HEK293T (cell line): Measurements from ENCODE around the gene PCNX3.

Experiments used
- CTCF ChIA-PET: fragments of 350-600 bp; formaldehyde crosslinking; extraction: SDS; loops from one replicate; lab custom pipeline; 2021; ENCODE audit warnings: antibody characterized with exemption, inconsistent platforms; lab: Yijun Ruan, JAX
- POLR2A ChIA-PET: fragments of 350-600 bp; formaldehyde crosslinking; extraction: SDS; loops from one replicate; lab custom pipeline; 2020; ENCODE audit warnings: antibody characterized with exemption, inconsistent platforms; lab: Yijun Ruan, JAX
- DNase-seq: peaks from one replicate; pipeline ENCODE4 v3.0.0; 2012; ENCODE audit warnings: mixed read lengths; ENCODE audit errors: extremely low spot score
- ARNT ChIP-seq: fragments of 450-650 bp; IDR thresholded peaks from 2 replicates; pipeline ENCODE4 v1.6.1; 2017; ENCODE audit warnings: mild to moderate bottlenecking
- BHLHE40 ChIP-seq: fragments of 450-650 bp; IDR thresholded peaks from 2 replicates; pipeline ENCODE4 v1.6.1; 2016; ENCODE audit warnings: mild to moderate bottlenecking, moderate library complexity, borderline replicate concordance
- CTBP1 ChIP-seq: fragments of 450-650 bp; IDR thresholded peaks from 2 replicates; pipeline ENCODE4 v1.6.1; 2016; ENCODE audit warnings: borderline replicate concordance
- ELF4 ChIP-seq: fragments of 450-650 bp; IDR thresholded peaks from 2 replicates; pipeline ENCODE4 v1.6.1; 2017; ENCODE audit warnings: antibody characterized with exemption
- FOXA1 ChIP-seq: fragments of 450-650 bp; IDR thresholded peaks from 2 replicates; pipeline ENCODE4 v1.6.1; 2016; ENCODE audit warnings: mild to moderate bottlenecking
- FOXK2 ChIP-seq: fragments of 450-650 bp; IDR thresholded peaks from 2 replicates; pipeline ENCODE4 v1.6.1; 2016; ENCODE audit warnings: mild to moderate bottlenecking
- FOXM1 ChIP-seq: fragments of 450-650 bp; IDR thresholded peaks from 2 replicates; pipeline ENCODE4 v1.6.1; 2017; ENCODE audit warnings: mild to moderate bottlenecking, borderline replicate concordance
- HDGF ChIP-seq: fragments of 450-650 bp; IDR thresholded peaks from 2 replicates; pipeline ENCODE4 v1.6.1; 2017; ENCODE audit warnings: antibody characterized with exemption, borderline replicate concordance
- L3MBTL2 ChIP-seq: fragments of 450-650 bp; conservative IDR thresholded peaks from 2 replicates; pipeline ENCODE4 v1.6.1; 2016; ENCODE audit warnings: mild to moderate bottlenecking
- LEF1 ChIP-seq: fragments of 450-650 bp; IDR thresholded peaks from 2 replicates; pipeline ENCODE4 v1.6.1; 2017; ENCODE audit warnings: mild to moderate bottlenecking, borderline replicate concordance
- NFRKB ChIP-seq: fragments of 450-650 bp; IDR thresholded peaks from 2 replicates; pipeline ENCODE4 v1.6.1; 2016; ENCODE audit warnings: mild to moderate bottlenecking, moderate library complexity
- PKNOX1 ChIP-seq: fragments of 450-650 bp; IDR thresholded peaks from 2 replicates; pipeline ENCODE4 v1.6.1; 2016
- SP1 ChIP-seq: fragments of 450-650 bp; IDR thresholded peaks from 2 replicates; pipeline ENCODE4 v1.6.1; 2017
- SUZ12 ChIP-seq: fragments of 450-650 bp; IDR thresholded peaks from 2 replicates; pipeline ENCODE4 v1.6.1; 2016; ENCODE audit warnings: mild to moderate bottlenecking
- TARDBP ChIP-seq: fragments of 450-650 bp; IDR thresholded peaks from 2 replicates; pipeline ENCODE4 v1.6.1; 2016
- ZNF384 ChIP-seq: fragments of 450-650 bp; IDR thresholded peaks from 2 replicates; pipeline ENCODE4 v1.6.1; 2016

PCNX3 gene

GRCh38 chr11:65610404-65610803 lies 5.2 kb upstream of the PCNX3 start:
- DNase-seq, result no peak
- POLR2A ChIA-PET, result interaction anchor here (1.0 to 1.1 kb wide), 2 partner anchors 27 to 223 kb away, joined by 3 read pairs; partner anchors contain the start of genes FRMD8 and SIPA1
- TF ChIP-seq FOXM1 (no peak), LEF1 (no peak), CTBP1 (no peak), SUZ12 (no peak), BHLHE40 (no peak), SP1 (no peak), FOXK2 (no peak), ELF4 (no peak), ZNF384 (no peak)
- CTCF ChIA-PET, result no interaction called here

GRCh38 chr11:65611028-65611757 lies 4.4 kb upstream of the PCNX3 start:
- DNase-seq, result no peak
- ChIA-PET CTCF (no interaction called here), POLR2A (interaction anchor here (1.0 to 1.1 kb wide), 2 partner anchors 27 to 224 kb away, joined by 3 read pairs; partner anchors contain the start of genes FRMD8 and SIPA1)
- TF ChIP-seq BHLHE40, result no peak
- no peak for TF ChIP-seq SUZ12
- TF ChIP-seq SP1, result no peak
- no peak for TF ChIP-seq FOXK2
- TF ChIP-seq HDGF, result no peak
- TF ChIP-seq PKNOX1, result no peak
- TF ChIP-seq TARDBP, result no peak
- no peak for TF ChIP-seq NFRKB
- no peak for TF ChIP-seq LEF1
- no peak for TF ChIP-seq L3MBTL2
- no peak for TF ChIP-seq ZNF384
- no peak for TF ChIP-seq FOXM1
- no peak for TF ChIP-seq CTBP1
- no peak for TF ChIP-seq FOXA1
- TF ChIP-seq ARNT, result no peak
- TF ChIP-seq ELF4, result no peak

- no peak for DNase-seq
- POLR2A ChIA-PET, result interaction anchor here (0.8 to 1.5 kb wide), 4 partner anchors 7 to 134 kb away, joined by 3 read pairs; partner anchors contain the start of genes KCNK7 and ZNRD2
- TF ChIP-seq NFRKB (no peak), ELF4 (no peak), TARDBP (no peak), SP1 (no peak)
- CTCF ChIA-PET, result interaction anchor here (0.8 kb wide), 1 partner anchor 19 kb away, joined by 3 read pairs; no protein-coding TSS in a partner anchor
Measured at GRCh38 chr11:65611758-65612603, 3.6 kb upstream of the PCNX3 start.

- TF ChIP-seq TARDBP, result no peak
- no peak for TF ChIP-seq NFRKB
- no peak for TF ChIP-seq L3MBTL2
- TF ChIP-seq ELF4, result no peak
- TF ChIP-seq PKNOX1, result no peak
- CTCF ChIA-PET, result interaction anchor here (0.8 kb wide), 1 partner anchor 19 kb away, joined by 3 read pairs; no protein-coding TSS in a partner anchor
- POLR2A ChIA-PET, result interaction anchor here (0.8 to 1.5 kb wide), 5 partner anchors 8 to 134 kb away, joined by 3 to 5 read pairs (median 3); partner anchors contain the start of genes EHBP1L1, KCNK7 and ZNRD2
- DNase-seq, result no peak
Measured at GRCh38 chr11:65612691-65613090, 2.9 kb upstream of the PCNX3 start.

GRCh38 chr11:65613091-65613928 lies 2.3 kb upstream of the PCNX3 start:
- TF ChIP-seq SUZ12, result no peak
- no peak for TF ChIP-seq ZNF384
- no peak for TF ChIP-seq FOXM1
- TF ChIP-seq LEF1, result no peak
- no peak for TF ChIP-seq BHLHE40
- TF ChIP-seq PKNOX1, result no peak
- no peak for TF ChIP-seq ELF4
- TF ChIP-seq FOXK2, result no peak
- TF ChIP-seq TARDBP, result no peak
- TF ChIP-seq CTBP1, result no peak
- no peak for TF ChIP-seq HDGF
- TF ChIP-seq ARNT, result no peak
- POLR2A ChIA-PET, result interaction anchor here (0.7 to 2.5 kb wide), 7 partner anchors 9 to 135 kb away, joined by 3 to 19 read pairs (median 3); partner anchors contain the start of genes EHBP1L1, KCNK7, RELA and ZNRD2
- CTCF ChIA-PET, result interaction anchor here (1.0 to 2.3 kb wide), 2 partner anchors 19 to 167 kb away, joined by 3 to 7 read pairs; no protein-coding TSS in a partner anchor
- DNase-seq, result no peak
